Measurements from ENCODE around the gene KLK2. TPM values are rescaled to one million over a fixed set of nuclear protein-coding genes. Genes with fewer than 3 reads are reported as not detected.

Gene KLK2
- polyA plus RNA-seq (ENCODE audit: insufficient read length): not detected

GRCh38 chr19:50873056-50873455 is at the start of gene KLK2:
TSS of gene KLK2 (plus strand) at chr19:50873439. CDS start at chr19:50873474, 35 bp downstream.
- no peak for DNase-seq

- no peak for DNase-seq
These were observed 46.6 kb upstream of the KLK2 start for GRCh38 chr19:50826492-50827240.

- DNase-seq: no peak
These were observed 45.8 kb upstream of the KLK2 start for GRCh38 chr19:50827476-50827875.

- DNase-seq: no peak
These were observed 43.4 kb upstream of the KLK2 start for GRCh38 chr19:50829801-50830200.

GRCh38 chr19:50830266-50831025 is 42.8 kb upstream of the KLK2 start:
- no peak for DNase-seq

- no peak for DNase-seq
These were observed 42.2 kb upstream of the KLK2 start for GRCh38 chr19:50831026-50831396.

- no peak for DNase-seq
These were observed 40.6 kb upstream of the KLK2 start for GRCh38 chr19:50832666-50833065.

GRCh38 chr19:50833117-50833801 is 40.0 kb upstream of the KLK2 start, which contains the start of gene KLK15:
TSS of gene KLK15 (minus strand) at chr19:50833574. CDS start at chr19:50831492, 2,082 bp downstream.
- no peak for DNase-seq

GRCh38 chr19:50833802-50834167 is 39.5 kb upstream of the KLK2 start:
- no peak for DNase-seq

- no peak for DNase-seq
These were observed 38.0 kb upstream of the KLK2 start for GRCh38 chr19:50835103-50835784.

GRCh38 chr19:50835785-50836542 is 37.3 kb upstream of the KLK2 start:
- DNase-seq: peak; percentile 40

GRCh38 chr19:50836543-50837195 is 36.6 kb upstream of the KLK2 start:
- no peak for DNase-seq

- DNase-seq: no peak
These were observed 35.9 kb upstream of the KLK2 start for GRCh38 chr19:50837300-50837699.

GRCh38 chr19:50838239-50838638 is 35.0 kb upstream of the KLK2 start:
- DNase-seq: no peak

GRCh38 chr19:50839712-50840655 is 33.3 kb upstream of the KLK2 start:
- DNase-seq: no peak

GRCh38 chr19:50842130-50842529 is 31.1 kb upstream of the KLK2 start:
- DNase-seq: no peak

- no peak for DNase-seq
These were observed 30.0 kb upstream of the KLK2 start for GRCh38 chr19:50843205-50843604.

- DNase-seq: no peak
These were observed 29.5 kb upstream of the KLK2 start for GRCh38 chr19:50843701-50844221.

- no peak for DNase-seq
These were observed 28.8 kb upstream of the KLK2 start for GRCh38 chr19:50844296-50844935.
